Erythroblast (primary cell): ENCODE data around the gene LAMB4.

Experiments
- GATA1 ChIP-seq: IDR thresholded peaks from 2 replicates; pipeline ENCODE4 v1.6.1; 2011; ENCODE audit warnings: low read depth, mild to moderate bottlenecking, control low read depth, low read length, moderate library complexity
- POLR2A ChIP-seq: IDR thresholded peaks from 2 replicates; pipeline ENCODE4 v1.6.1; 2011; ENCODE audit warnings: mild to moderate bottlenecking, low read length

GRCh38 chr7:108003599-108003935 lies 126.6 kb downstream of the LAMB4 start:
- TF ChIP-seq POLR2A = no peak
- TF ChIP-seq GATA1 = no peak
